Colonic mucosa (tissue), 4 donors: ENCODE data around the gene TGFBR1. TPM values are rescaled to one million over a fixed set of nuclear protein-coding genes. Genes with fewer than 3 reads are reported as not detected.

ENCODE experiments used
- DNase-seq: peaks from one replicate; pipeline ENCODE4 v3.0.0-alpha.2; 2020
- H3K27ac ChIP-seq: fragments of 200-600 bp; one replicate; pipeline ENCODE4 v1.8.0; 2021
- H3K27me3 ChIP-seq: fragments of 200-600 bp; one replicate; pipeline ENCODE4 v1.8.0; 2021
- H3K36me3 ChIP-seq: fragments of 200-600 bp; one replicate; pipeline ENCODE4 v1.8.0; 2021
- H3K4me1 ChIP-seq: fragments of 200-600 bp; one replicate; pipeline ENCODE4 v1.8.0; 2021; ENCODE audit warnings: mild to moderate bottlenecking
- H3K4me3 ChIP-seq: fragments of 200-600 bp; one replicate; pipeline ENCODE4 v1.8.0; 2021
- H3K9ac ChIP-seq, 2 donors: one replicate each; pipeline ENCODE4 v1.7.0; 2013; ENCODE audit warnings: control low read depth in 2 of 2, low read depth in 2 of 2, low read length in 2 of 2
- H3K9me3 ChIP-seq: fragments of 200-600 bp; one replicate; pipeline ENCODE4 v1.8.0; 2021
- intact Hi-C: fragments of 100-400 bp; cut with DNase I; formaldehyde crosslinking; loops from one replicate; pipeline ENCODE4 v1.14.1; 2022
- total RNA-seq, 2 donors: library from RNA; stranded (reverse); fragmentation: NEBNext Ultra II Directional in 1 of 2; extraction: Animal tissue kit (Norgen Biotek cat#: 25700) in 1 of 2; gene quantifications; one replicate each; pipeline ENCODE4 v1.2.1, GENCODE V29; 2021
- TF ChIP-seq, protein P1 (sequence below): fragments of 200-600 bp; IDR thresholded peaks from one replicate; pipeline ENCODE4 v1.8.0; 2022; ENCODE audit warnings: antibody characterized with exemption, mild to moderate bottlenecking
- donor health status: healthy.
- donor health status: DM: no; HTN: no; CAD: no.
- donor health status: DM: no; HTN: no; CAD: no.

Gene TGFBR1
- total RNA-seq, 2 donors from 2014 or later, result 19.0 to 48.7 TPM

DNA sequence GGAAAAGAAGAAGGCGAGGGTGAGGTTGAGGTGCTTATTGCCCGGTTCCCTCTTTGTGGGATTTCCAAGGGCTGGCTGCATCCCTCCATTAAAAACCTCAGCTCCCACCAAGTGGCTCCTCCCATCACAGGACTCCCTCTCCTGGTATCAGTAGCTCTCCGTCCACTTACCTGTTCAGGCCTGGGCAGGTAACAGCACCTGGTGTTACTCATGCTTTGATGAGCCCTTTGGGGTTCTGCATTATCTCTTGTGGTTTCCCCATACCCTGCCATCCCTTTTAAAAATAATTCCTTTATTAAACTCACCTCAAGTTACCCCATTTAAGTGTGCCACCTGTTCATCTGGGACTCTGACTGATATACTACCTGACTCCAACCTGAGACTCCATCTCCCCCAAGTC, 17.5 kb upstream of the TGFBR1 start:
- Histone ChIP-seq H3K4me3 (no peak overlapping the region), H3K9me3 (no peaks in the 10 kb centered on the region), H3K9ac (no peak overlapping the region), H3K27ac (no peak overlapping the region), H3K27me3 (no peaks in the 10 kb centered on the region), H3K36me3 (no peaks in the 10 kb centered on the region), H3K4me1 (no peaks in the 10 kb centered on the region)
- intact Hi-C loops, result no loop called here
- DNase-seq, result no peak
- TF ChIP-seq, protein P1, sequence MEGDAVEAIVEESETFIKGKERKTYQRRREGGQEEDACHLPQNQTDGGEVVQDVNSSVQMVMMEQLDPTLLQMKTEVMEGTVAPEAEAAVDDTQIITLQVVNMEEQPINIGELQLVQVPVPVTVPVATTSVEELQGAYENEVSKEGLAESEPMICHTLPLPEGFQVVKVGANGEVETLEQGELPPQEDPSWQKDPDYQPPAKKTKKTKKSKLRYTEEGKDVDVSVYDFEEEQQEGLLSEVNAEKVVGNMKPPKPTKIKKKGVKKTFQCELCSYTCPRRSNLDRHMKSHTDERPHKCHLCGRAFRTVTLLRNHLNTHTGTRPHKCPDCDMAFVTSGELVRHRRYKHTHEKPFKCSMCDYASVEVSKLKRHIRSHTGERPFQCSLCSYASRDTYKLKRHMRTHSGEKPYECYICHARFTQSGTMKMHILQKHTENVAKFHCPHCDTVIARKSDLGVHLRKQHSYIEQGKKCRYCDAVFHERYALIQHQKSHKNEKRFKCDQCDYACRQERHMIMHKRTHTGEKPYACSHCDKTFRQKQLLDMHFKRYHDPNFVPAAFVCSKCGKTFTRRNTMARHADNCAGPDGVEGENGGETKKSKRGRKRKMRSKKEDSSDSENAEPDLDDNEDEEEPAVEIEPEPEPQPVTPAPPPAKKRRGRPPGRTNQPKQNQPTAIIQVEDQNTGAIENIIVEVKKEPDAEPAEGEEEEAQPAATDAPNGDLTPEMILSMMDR, result no peak

DNA sequence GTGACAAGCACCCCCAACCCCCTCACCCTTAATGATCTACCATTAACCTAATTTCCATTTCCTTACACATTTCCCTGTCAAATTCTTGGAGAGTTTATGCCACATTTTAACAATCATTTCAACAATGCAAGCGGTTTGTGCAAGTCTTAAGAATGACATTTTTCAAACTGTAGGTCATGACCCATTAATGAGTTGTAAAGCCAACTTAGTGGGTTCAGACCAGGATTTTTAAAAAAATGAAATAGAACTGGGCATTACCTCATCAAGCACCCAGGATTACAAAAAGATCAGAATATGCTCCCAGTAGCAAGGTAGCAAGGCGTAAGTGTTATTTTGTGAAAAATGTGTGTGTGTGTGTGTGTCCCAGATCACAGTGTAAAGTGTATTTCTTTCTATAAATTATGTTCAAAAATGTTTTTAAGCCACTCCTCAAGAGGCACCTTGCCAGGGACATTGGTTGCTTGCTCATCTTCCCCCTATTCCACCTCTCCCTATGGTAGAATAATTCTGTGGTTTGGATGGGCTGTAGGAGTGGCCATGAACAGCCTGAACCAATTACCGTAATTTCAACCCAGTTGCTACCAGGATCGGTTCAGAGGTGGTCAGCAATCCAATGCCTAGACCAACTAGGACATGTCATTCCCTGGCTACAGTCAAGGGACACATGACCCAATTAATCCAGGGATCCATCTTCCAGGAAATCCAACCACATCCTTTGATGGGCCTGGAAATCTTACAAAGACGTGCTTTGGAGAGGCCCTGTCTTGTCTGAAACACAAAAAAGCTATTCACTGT, 14.4 kb upstream of the TGFBR1 start:
- no peak overlapping the region for H3K9ac ChIP-seq
- no peaks in the 10 kb centered on the region for H3K27me3 ChIP-seq
- no peaks in the 10 kb centered on the region for H3K36me3 ChIP-seq
- no peak overlapping the region for H3K27ac ChIP-seq
- TF ChIP-seq, protein P1, result no peak
- H3K4me3 ChIP-seq, result no peak overlapping the region
- no peaks in the 10 kb centered on the region for H3K4me1 ChIP-seq
- no peaks in the 10 kb centered on the region for H3K9me3 ChIP-seq
- intact Hi-C loops, result no loop called here
- no peak for DNase-seq

DNA sequence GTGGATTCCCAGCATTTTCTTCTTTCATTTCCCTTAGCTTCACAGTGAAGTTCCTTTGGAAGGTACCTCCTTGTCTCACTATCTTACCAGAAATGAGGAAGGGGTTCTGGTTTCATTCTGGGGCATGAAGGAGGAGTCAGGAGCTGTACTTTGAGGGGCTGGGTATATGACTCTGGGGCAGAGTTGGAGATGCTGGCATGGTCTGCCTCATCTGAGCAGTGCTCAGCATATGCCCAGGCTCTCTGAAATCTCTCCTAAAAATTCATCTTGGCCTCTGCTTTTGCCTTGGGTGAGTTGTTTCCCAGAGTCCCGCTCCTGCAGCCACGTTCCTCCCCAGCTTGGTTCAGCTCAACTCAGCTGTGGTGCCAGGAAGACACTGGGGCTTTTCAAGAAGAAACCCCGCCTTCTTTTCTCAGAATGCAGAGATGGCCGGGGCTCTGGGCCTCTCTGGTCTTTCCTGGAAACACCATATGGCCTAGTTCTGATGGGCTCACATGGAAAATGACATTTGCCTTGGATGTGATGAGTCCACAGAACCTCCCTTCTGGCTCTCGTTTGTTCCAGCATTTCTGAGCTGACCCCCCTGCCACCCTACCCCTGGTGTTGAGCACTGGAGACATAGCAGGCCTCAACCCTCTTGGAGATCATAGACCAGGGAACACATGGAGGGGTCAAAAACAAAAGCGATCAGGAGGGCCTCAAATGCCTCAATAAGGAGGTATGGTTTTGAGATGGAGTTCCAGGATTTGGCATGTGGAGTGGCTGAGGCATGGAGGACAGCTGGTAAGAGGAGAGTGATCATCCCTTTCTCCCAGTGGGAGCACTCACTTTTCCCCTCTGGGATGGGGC, 12.0 kb upstream of the TGFBR1 start:
- intact Hi-C loops, result no loop called here
- no peaks in the 10 kb centered on the region for H3K9me3 ChIP-seq
- TF ChIP-seq, protein P1, result no peak
- no peak overlapping the region for H3K27ac ChIP-seq
- no peak for DNase-seq
- no peaks in the 10 kb centered on the region for H3K36me3 ChIP-seq
- H3K9ac ChIP-seq, result no peak overlapping the region
- no peak overlapping the region for H3K4me3 ChIP-seq
- no peaks in the 10 kb centered on the region for H3K4me1 ChIP-seq
- H3K27me3 ChIP-seq, result no peaks in the 10 kb centered on the region

DNA sequence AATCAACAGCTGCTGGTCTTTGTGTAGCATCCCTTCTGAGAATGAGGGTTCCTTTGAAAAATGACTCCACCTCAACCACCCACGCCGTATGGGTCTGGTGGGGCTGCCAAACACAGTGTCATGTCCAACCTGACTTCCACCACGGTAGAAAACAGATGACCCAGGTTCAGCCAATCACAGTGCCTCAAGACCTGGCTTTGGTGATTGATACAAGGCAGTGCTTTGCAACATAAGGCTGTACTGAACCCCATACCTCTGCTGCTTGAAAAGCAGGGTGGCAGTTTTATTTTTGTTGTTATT, 11.5 kb upstream of the TGFBR1 start:
- intact Hi-C loops, result no loop called here
- Histone ChIP-seq H3K9ac (no peak overlapping the region), H3K27me3 (no peaks in the 10 kb centered on the region)

DNA sequence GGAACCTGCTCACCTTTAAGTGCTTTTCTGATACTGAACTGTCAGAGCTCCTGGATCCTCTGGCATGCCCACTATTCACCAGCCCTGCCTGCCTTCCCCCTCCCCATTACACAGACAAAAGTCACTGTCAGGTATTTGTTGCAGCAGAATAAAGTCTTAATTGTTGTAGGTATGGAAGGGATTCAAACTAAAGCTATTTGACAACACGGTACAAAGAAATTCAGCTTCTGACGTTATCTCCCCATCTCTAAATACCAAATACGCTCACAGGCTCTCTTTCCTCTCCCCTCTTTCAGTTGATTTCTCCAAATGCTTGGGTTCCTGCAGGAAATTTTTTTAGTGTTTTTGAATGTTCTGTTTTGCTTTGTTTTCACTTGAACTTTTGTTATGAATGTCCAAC, 9.3 kb upstream of the TGFBR1 start:
- DNase-seq, result no peak
- no peaks in the 10 kb centered on the region for H3K27me3 ChIP-seq
- no peaks in the 10 kb centered on the region for H3K36me3 ChIP-seq
- no peak overlapping the region for H3K27ac ChIP-seq
- no peaks in the 10 kb centered on the region for H3K4me1 ChIP-seq
- intact Hi-C loops, result no loop called here
- no peak overlapping the region for H3K9ac ChIP-seq
- H3K9me3 ChIP-seq, result no peaks in the 10 kb centered on the region
- TF ChIP-seq, protein P1, result no peak
- no peak overlapping the region for H3K4me3 ChIP-seq

More for the DNA sequence above, 11.5 kb upstream of the TGFBR1 start:
- no peak overlapping the region for H3K4me3 ChIP-seq
- H3K9me3 ChIP-seq, result no peaks in the 10 kb centered on the region
- H3K27ac ChIP-seq, result no peak overlapping the region
- H3K36me3 ChIP-seq, result no peaks in the 10 kb centered on the region
- TF ChIP-seq, protein P1, result no peak
- no peaks in the 10 kb centered on the region for H3K4me1 ChIP-seq
- DNase-seq, result no peak
